Sigmoid colon (tissue), 7 donors: Measurements from ENCODE around the gene UBASH3B. TPM values are rescaled to one million over a fixed set of nuclear protein-coding genes. Genes with fewer than 3 reads are reported as not detected.
A peak's percentile ranks its signal among the peaks of the same experiment; 100 is the strongest.

Experiments
- DNase-seq: peaks from one replicate; pipeline ENCODE4 v3.0.0-alpha.2; 2019
- H3K27ac ChIP-seq, 4 donors: fragments of 200-600 bp; sonication (generic); one replicate each; pipeline ENCODE4 v1.5.1; 2016 to 2019; ENCODE audit warnings: mild to moderate bottlenecking in 1 of 4
- H3K27me3 ChIP-seq, 3 donors: fragments of 200-600 bp; sonication (generic); one replicate each; pipeline ENCODE4 v1.5.1; 2019; ENCODE audit warnings: mild to moderate bottlenecking in 1 of 3
- H3K36me3 ChIP-seq, 4 donors: fragments of 200-600 bp; sonication (generic); one replicate each; pipeline ENCODE4 v1.5.1; 2016 to 2019
- H3K4me1 ChIP-seq, 4 donors: fragments of 200-600 bp; sonication (generic); one replicate each; pipeline ENCODE4 v1.5.1; 2017 to 2019
- H3K4me3 ChIP-seq, 4 donors: fragments of 200-600 bp; sonication (generic); one replicate each; pipeline ENCODE4 v1.5.1; 2017 to 2019; ENCODE audit warnings: mild to moderate bottlenecking in 2 of 4, moderate library complexity in 1 of 4
- H3K9me3 ChIP-seq, 4 donors: fragments of 200-600 bp in 3 of 4; sonication (generic) in 3 of 4; one replicate each; pipeline versions ENCODE4 v1.5.1 to v1.6.1; 2013 to 2019
- CTCF ChIP-seq, 4 experiments: fragments of 450-650 bp in 3 of 4; fragments of 200-600 bp in 1 of 4; IDR thresholded peaks; one replicate each; pipeline ENCODE4 v1.5.1; 2016 to 2019; ENCODE audit warnings: antibody characterized with exemption in 4 of 4, mild to moderate bottlenecking in 3 of 4, moderate library complexity in 2 of 4
- EP300 ChIP-seq, 4 donors: sonication (generic); formaldehyde crosslinking; IDR thresholded peaks; one replicate each; pipeline ENCODE4 v1.6.1; 2017; ENCODE audit warnings: antibody characterized with exemption in 4 of 4
- POLR2A ChIP-seq, 2 donors: fragments of 450-650 bp; IDR thresholded peaks; one replicate each; pipeline ENCODE4 v1.6.1; 2016; ENCODE audit warnings: antibody characterized with exemption in 2 of 2, mild to moderate bottlenecking in 2 of 2, moderate library complexity in 2 of 2
- POLR2AphosphoS5 ChIP-seq, 4 donors: sonication (generic); formaldehyde crosslinking; IDR thresholded peaks; one replicate each; pipeline ENCODE4 v1.6.1; 2017; ENCODE audit warnings: antibody characterized with exemption in 4 of 4
- WGBS, 2 donors: extraction: QIAGEN DNeasy Blood & Tissue Kit; methylation state at CpG; one replicate each; pipeline ENCODE4 v1.1.7; 2013; 5-methylcytosine and 5-hydroxymethylcytosine counted together
- intact Hi-C: fragments of 100-400 bp; cut with DNase I; formaldehyde crosslinking; loops from one replicate; pipeline ENCODE4 v1.15.1; 2023
- polyA plus RNA-seq, 3 donors: library from polyadenylated mRNA; stranded (reverse); fragments of 200-250 nt; gene quantifications; one replicate each; pipeline ENCODE4 v1.2.3, GENCODE V29; 2013
- total RNA-seq, 4 donors: library from RNA; depleted of rRNA; stranded (reverse); fragments of >200 nt; gene quantifications; one replicate each; pipeline ENCODE4 v1.1.0, GENCODE V29; 2016
- donor health status: healthy with polysubstance abuse.
- donor health status: Bipolar disorder and iron deficiency.
- donor health status: healthy.

Gene UBASH3B
- total and polyA plus RNA-seq, 7 donors = 1.4 to 12.9 (median 2.1) TPM

GRCh38 chr11:122756417-122756816, 100.9 kb downstream of the UBASH3B start:
- no peaks in the 10 kb centered on the region for H3K27me3 ChIP-seq
- no peaks in the 10 kb centered on the region for H3K4me1 ChIP-seq
- DNase-seq = peak; percentile 69

GRCh38 chr11:122757201-122757600, 101.7 kb downstream of the UBASH3B start:
- TF ChIP-seq CTCF (IDR thresholded peaks at IDR 0.05) (no peak), EP300 (IDR thresholded peaks at IDR 0.05) (no peak), POLR2A (IDR thresholded peaks at IDR 0.05) (no peak), POLR2AphosphoS5 (IDR thresholded peaks at IDR 0.05) (no peak)
- 94% methylated on average over 3 of the region's 3 CpGs for WGBS, 2 donors
- no peak for DNase-seq
- intact Hi-C loops = no loop called here
- H3K9me3 ChIP-seq = no peaks in the 10 kb centered on the region
- H3K36me3 ChIP-seq = no peaks in the 10 kb centered on the region
- H3K27me3 ChIP-seq = no peaks in the 10 kb centered on the region
- H3K4me1 ChIP-seq = no peaks in the 10 kb centered on the region
- no peak overlapping the region for H3K4me3 ChIP-seq
- H3K27ac ChIP-seq = no peak overlapping the region

More at GRCh38 chr11:122756417-122756816, 100.9 kb downstream of the UBASH3B start:
- Histone ChIP-seq H3K4me3 (no peak overlapping the region), H3K27ac (no peak overlapping the region), H3K36me3 (no peaks in the 10 kb centered on the region), H3K9me3 (no peaks in the 10 kb centered on the region)
- intact Hi-C loops = no loop called here
- TF ChIP-seq POLR2A (IDR thresholded peaks at IDR 0.05) (no peak), CTCF (IDR thresholded peaks at IDR 0.05) (no peak), POLR2AphosphoS5 (IDR thresholded peaks at IDR 0.05) (no peak), EP300 (IDR thresholded peaks at IDR 0.05) (no peak)

GRCh38 chr11:122758339-122758738, 102.8 kb downstream of the UBASH3B start:
- Histone ChIP-seq H3K4me3 (no peak overlapping the region), H3K27ac (no peak overlapping the region), H3K36me3 (no peaks in the 10 kb centered on the region), H3K9me3 (no peaks in the 10 kb centered on the region), H3K27me3 (no peaks in the 10 kb centered on the region), H3K4me1 (no peaks in the 10 kb centered on the region)
- TF ChIP-seq POLR2AphosphoS5 (IDR thresholded peaks at IDR 0.05) (no peak), EP300 (IDR thresholded peaks at IDR 0.05) (no peak), POLR2A (IDR thresholded peaks at IDR 0.05) (no peak), CTCF (IDR thresholded peaks at IDR 0.05) (no peak)
- DNase-seq = peak; percentile 33
- intact Hi-C loops = no loop called here
- 72 to 75% methylated on average over 8 of the region's 8 CpGs for WGBS, 2 donors

- TF ChIP-seq POLR2AphosphoS5 (IDR thresholded peaks at IDR 0.05) (no peak), EP300 (IDR thresholded peaks at IDR 0.05) (no peak), POLR2A (IDR thresholded peaks at IDR 0.05) (no peak), CTCF (IDR thresholded peaks at IDR 0.05) (no peak)
- no peak for DNase-seq
- H3K36me3 ChIP-seq = no peaks in the 10 kb centered on the region
- H3K4me3 ChIP-seq = no peak overlapping the region
- intact Hi-C loops = no loop called here
- no peaks in the 10 kb centered on the region for H3K9me3 ChIP-seq
- 49 to 61% methylated on average over 5 of the region's 5 CpGs for WGBS, 2 donors
- no peaks in the 10 kb centered on the region for H3K27me3 ChIP-seq
- H3K4me1 ChIP-seq = no peaks in the 10 kb centered on the region
- H3K27ac ChIP-seq = no peak overlapping the region
These were observed 103.5 kb downstream of the UBASH3B start for GRCh38 chr11:122758974-122759373.

GRCh38 chr11:122763108-122763507, 107.6 kb downstream of the UBASH3B start:
- WGBS, 2 donors = 59 to 88% methylated on average over 2 of the region's 2 CpGs
- intact Hi-C loops = no loop called here
- Histone ChIP-seq H3K4me3 (no peak overlapping the region), H3K36me3 (no peaks in the 10 kb centered on the region), H3K27me3 (no peaks in the 10 kb centered on the region), H3K9me3 (no peaks in the 10 kb centered on the region), H3K4me1 (no peaks in the 10 kb centered on the region), H3K27ac (no peak overlapping the region)
- DNase-seq = no peak
- TF ChIP-seq EP300 (IDR thresholded peaks at IDR 0.05) (no peak), POLR2A (IDR thresholded peaks at IDR 0.05) (no peak), POLR2AphosphoS5 (IDR thresholded peaks at IDR 0.05) (no peak), CTCF (IDR thresholded peaks at IDR 0.05) (no peak)
